ENCODE data around the gene CACNA1C.

The CACNA1C gene

DNA sequence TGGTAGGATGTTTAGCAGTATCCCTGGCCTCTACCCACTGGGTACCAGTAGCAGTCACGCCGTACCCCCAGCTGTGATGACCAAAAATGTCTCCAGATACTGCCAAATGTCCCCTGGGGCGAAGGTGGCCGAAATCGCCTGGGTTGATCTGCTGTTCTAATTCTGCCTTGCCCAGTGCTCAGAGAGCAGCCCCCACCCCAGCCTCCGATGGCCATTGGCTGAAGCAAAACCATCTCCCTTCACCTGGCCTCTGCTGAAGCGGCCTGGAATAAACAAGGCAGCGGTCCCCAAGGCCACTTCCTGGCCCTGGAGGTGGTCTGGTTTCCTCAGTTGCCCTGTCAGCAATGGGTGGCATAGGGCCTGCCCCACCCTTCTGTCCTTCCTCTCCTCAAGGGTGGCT is 298.4 kb downstream of the CACNA1C start:
- DNase-seq = no peak

DNA sequence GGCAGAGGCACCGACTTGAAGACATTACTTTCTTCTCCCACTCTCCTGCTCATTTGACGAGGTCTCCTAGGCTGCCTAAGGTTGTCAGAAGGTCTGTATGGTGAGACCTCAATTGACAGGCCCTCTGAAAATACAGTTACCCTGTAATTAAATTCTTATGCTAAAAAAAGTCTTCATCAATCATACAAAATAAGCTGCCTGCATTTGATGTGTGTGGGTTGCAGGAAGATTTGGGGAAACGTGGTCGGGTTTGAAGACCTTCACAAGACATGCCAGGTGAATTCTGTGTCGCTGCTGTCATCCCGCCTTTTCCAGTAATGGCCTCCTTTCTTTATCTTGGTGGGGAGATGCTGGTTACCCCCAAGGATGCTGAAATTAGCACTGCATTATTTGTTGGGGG is 299.4 kb downstream of the CACNA1C start:
- no peak for DNase-seq

DNA sequence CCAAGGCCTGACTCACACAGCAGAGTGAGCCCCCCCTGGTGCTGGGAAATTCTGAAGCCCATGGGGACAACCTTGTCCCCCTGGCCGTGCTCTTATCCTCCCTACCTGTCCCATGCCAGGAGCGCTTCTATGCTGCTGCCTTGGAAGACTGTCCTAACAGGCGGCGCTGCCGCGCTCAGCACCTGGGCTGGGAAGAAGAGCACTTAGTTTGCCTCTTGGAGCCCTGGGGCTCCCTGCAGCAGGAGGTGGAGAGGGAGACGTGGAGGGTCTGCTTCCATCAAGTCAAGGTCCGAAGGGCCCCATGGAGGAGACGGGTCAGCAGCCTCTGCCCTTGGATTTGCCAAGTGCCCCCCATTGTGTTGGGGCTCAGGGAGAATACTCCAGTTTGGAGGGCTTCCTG is 300.5 kb downstream of the CACNA1C start:
- DNase-seq = no peak

DNA sequence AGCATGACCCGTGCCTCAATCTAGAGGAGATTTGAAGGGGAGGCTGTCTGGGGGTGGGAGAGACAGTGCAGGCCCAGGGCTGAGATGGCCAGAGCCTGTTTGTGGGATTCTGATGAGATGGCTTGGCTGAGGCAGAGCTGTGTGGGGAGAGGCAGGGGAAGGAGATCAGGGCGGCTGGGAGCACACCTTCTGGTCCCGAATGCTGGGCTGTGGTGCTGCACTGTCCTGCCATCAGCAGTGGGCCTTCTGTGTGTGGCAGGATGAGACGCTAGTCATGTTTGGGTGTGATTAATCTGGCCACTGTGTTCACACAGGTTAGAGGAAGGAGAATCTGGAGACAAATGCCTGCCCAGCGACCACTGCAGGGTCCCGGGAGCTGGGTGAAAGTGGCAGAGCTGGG is 300.9 kb downstream of the CACNA1C start:
- no peak for DNase-seq

DNA sequence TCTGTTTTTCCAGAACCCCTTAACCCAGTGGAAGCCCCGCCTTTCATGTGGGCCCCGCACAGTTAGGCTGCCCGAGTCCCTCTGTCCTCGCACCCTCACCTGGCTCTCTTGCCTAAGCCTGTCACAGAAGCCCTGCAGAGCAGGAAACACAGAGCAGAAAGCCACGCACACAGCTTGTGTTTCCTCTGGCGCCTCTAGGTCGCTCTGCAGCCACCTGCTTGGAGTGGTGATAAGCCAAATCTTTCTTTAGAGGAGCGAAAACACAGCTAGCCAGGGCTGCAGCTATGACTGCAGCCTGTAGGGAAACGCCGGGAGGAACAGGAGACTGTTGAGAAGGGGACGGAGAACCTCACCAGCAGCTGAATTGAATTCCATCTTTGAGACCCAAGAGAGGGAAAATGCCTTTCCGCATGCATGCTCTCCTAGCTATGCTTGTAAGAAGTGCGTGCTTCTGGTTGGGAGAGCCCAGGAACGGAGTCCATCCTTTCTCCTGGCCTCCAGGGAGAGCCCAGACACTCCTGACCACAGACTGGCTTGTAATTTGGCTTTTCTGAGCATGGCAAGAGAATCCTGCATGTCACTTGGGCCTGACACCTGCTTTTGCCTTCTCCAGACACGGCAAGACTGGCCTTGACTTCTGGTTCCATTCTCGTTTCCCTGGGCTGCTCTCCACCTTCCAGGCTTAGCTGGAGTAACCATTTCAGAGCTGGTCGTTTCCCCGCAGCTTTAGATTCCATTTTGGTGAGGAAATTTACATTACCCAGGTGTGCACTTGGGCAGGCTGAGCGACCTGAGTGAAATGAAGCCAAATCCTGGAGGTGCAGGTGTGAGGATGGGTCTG is 301.6 kb downstream of the CACNA1C start:
- peak; percentile 4 for DNase-seq

DNA sequence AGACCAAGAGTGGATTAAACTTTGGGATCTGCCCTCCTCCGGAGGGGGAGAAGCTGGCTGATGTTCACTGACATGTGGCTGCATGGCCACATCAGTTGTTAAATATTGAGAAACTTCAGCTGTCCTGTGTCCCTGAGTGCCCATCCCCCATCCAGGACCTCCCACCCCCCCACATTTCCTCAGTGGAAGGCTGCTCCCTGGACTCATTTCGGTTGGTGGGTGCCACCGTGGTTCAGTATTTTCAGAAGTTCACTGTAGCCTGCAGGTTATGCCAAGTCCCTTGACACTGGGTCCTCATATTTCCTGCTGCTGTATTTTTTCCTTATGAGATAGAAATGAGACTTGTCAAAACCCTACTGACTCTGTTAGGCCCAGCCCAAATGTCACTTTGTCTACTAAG is 302.4 kb downstream of the CACNA1C start:
- no peak for DNase-seq

DNA sequence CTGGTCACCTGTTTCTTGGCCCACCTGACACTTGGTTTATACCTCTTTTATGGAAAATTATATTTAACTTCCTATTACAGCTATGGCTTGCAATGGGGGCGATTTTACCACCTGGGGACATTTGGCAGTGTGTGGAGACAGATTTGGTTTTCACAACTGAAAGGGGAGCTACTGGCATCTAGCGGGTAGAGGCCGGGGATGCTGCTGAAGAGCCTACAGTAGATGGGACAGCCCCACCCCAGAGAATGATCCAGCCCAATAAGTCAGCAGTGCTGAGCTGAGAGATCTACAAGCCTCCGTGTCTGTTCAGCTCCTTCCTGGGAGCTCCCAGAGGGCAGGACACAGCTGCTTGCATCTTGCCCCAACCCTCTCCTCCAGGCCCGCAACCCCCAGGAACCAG is 302.8 kb downstream of the CACNA1C start:
- no peak for DNase-seq

DNA sequence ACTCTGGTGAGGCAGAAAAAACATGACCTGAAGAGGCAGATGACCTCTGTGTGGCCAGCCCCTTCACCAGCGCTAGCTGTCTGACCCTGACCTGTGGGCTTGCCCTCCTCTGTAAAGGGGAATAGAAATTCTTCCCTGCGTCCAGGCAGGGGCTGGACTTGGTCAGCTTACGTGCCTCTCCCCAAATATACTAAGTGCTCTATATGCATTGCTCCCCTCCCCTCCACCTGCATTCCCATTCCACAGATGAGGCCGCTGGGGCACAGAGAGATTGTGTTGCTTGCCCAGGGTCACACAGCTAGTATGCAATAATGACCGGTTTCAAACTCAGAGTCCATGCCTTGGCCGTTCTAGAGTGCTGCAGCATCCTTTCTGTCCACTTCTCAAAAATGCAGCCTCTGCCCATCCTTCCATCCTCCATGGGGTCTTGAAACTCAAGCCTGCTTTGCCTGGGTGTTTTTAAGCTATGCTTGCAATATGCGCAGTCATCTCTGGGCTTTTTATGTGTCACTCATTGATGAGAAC is 303.9 kb downstream of the CACNA1C start:
- DNase-seq = no peak

DNA sequence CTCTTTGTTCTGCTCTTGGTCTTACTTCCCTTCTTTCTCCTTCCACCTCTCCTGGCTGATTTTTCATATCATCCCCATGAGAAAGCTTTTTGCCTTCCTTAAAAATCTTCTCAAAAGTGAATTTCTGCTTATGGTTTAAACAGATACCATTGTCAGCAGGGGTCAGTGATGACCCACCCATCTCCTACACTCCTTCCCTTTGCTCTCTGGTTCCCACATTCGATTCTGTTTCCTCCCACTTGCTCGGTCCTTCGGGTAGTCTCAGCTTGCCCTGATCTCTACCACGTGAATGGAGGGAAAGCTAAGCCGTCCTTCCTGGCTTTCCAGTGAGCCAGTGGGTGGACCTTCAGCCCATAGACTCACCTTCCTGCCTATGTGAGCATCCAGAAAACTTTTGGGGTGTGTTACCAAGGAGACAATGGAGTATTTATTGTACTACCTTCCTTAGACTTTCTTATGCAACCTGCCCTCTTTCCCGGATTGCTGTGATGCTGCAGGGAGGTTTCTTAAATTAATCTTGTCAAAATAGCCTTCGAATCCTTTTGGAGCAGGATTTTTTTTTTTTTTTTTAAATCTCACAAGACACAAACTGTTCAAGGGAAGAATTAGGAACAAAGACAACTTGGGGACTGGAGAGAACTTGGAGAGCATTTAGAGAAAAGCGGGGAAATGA is 306.3 kb downstream of the CACNA1C start:
- peak; percentile 45 for DNase-seq

DNA sequence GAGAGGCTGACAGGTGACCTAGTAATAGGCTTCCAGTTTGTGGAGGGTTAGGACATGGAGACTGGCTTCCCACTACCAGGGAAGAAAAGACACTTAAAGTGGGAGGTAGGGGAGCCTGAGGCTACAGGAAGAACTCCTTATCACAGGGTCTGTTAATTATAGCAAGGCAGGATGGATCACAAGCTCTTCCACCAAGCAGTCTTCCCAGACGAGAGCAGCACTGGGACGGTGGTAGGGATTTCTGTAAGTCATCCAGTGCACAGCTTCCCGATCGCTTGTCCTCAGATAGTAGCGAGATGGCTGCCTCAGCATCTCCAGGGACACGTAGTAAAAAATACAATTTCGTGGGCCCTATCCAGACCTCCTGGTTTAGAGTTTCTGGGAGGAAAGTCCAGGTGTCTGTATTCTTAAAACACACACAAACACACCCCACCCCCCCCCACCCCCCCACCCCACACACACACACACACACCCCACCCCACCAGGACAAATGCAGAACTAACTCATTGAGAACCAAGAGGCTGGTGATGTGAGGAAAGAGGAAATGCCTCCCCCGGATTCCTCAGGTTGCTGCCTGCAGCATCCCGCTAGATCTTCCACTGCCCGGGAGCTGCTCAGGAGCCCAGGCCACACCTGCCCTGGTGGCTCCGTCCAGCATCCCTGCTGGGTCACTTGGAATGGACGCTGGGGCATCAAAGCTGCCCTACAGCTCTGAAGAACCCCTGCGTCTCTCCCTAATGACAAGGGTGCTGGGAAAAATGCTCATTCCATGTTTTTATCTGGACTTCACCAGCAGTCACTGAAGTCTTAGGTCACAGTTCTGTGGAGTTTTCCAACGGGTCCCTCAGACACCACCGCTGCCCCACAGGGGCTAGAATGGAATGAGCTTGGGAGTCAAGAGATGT is 307.2 kb downstream of the CACNA1C start:
- DNase-seq = peak; percentile 33

DNA sequence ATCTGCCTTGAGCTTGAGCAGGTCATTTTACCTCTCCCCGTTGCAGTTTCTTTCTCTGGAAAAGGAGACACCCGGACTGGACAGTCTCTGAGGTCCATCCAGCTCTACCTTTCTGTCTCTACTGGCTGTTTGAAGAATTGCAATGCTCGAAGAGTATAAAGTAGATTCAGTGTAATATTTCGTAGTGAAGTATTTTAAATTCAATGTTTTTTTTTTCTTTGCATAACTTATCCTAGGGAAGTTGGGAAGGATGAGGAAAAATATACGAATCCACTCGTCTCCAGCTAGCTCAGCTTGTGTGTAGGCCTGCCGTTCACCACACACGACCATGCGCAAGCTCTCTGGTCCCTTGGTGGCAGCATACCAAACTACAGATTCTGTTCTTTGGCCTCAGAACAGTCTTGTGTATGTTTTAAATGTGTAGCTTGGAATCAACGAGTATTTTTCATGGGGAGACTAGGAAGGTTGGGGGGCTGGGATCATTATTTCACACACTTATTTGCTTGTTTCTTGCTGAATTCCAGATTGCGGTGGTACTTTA is 307.9 kb downstream of the CACNA1C start:
- DNase-seq = no peak

DNA sequence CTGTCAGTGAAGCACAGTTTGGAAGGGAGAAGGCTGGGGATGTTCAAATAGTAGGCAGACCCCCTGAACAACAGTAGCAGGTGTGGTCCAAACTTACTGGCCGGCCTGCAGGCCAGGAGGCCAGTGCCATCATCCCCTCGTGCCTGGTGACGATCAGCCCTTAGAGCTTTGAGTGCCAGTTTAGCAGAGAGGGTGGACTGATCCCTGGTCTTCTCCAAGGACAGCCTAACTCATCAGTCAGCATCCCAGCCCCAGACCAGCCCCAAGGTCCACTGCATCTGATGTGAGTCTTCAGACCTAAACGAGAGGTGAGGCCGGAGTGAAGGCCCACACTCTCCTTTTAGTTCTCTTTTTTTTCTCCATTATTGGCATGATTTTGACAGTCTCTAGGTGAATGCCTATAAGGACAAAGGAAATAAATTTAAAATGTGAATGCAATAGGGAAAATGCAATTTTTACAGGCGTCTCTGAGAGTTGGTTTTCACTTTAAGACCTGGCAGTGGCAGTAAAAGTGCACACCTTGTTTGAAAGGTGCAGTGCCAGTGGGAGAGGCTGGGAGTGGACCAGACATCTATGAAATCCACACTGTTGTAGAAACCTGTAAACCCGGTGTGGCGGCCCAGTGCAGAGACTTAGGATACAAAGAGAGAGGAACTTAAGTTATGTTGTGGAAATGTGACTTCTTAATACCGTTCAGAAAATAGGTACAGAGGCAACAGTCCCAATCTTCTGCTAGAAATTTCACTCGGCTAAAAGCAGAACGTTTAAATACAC is 311.2 kb downstream of the CACNA1C start:
- DNase-seq = no peak

DNA sequence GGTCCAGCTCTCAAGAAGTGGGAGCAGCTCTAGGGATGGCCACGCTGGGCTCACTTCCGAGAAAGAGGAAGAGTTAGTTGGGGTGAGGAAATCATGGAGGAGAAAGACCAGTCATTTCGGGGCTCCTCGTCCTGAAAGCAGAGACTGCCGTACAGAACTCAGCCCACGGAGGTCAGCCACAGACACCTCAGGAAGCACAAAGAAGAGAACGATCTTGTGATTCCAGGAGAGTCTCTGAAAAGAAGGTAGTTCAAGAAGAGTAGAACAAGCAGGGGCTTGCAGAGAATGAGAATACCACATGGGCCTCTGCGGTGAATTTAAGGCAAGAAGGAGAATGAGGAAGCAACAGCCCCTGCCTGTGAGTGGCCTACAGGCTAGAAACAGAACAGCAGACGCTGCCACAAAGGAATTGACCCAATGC is 311.9 kb downstream of the CACNA1C start:
- peak; percentile 68 for DNase-seq

DNA sequence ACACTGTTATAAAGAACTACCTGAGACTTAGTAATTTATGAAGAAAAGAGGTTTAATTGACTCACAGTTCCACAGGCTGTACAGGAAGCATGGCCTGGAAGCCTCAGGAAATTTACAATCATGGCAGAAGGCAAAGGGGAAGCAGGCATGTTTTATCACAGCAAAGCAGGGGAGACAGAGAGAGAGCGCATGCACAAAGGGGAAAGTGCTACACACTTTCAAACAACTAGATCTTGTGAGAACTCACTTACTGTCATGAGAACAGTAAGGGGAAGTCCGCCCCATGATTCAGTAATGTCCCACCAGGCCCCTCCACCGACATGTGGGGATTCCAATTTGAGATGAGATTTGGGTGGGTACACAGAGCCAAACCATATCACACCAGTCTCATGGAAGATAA is 313.9 kb downstream of the CACNA1C start:
- peak; percentile 33 for DNase-seq

DNA sequence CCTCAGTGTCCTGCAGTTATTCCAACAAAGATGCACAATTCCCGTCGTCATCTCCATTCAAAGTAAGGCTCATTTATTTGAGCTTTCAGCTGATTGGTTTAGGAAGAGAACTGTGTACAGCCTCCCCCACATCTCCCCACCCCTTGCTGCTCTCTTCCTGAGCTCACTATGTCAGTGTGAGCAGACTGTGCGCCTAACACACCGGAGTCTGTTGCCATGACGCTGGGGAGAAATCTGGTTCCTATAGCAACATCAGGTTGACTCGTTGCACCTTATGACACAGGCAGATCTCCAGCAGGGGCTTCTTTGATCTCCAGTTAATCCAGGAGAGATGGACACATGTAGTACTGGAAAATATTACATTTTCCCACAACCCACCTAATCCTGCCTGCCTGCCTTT is 319.4 kb downstream of the CACNA1C start:
- no peak for DNase-seq

DNA sequence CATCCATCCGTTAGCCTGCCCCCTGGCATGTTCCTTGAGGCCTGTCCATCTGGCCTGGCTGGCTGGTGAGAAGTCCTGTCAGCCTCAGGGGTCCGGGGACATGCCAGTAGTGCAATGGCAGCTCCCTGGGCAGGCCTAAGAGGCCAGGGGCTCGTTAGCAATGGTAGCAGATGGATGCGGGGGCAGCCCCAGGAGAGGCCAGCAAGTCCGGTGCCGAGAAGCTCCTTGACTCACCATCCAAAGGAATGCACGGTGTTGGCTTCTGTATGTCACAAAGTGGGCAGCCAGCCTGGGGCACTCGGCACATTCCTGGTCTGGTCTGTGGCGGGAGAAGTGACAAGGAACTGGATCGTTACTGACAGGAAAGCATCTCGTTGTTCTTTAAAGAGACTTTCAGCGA is 319.9 kb downstream of the CACNA1C start:
- DNase-seq = no peak

DNA sequence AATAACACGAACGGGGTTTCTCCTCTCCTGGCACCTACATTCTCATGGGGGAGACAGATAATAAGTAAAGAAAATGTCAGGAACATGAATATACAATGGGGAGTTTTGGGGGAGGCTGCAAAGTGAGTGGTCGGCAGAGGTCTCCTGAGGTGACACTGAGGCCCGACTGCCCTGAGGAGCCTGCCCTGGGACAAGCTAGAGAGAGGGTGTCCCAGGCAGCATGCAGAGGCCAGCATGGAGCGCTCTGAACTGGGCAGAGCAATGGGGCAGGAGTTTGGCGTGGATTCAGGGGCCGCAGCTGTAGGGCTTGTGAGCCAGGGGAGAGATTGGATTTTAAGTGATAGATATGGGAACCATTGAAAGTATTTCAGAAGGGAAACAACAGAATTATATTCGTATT is 320.5 kb downstream of the CACNA1C start:
- DNase-seq = no peak

DNA sequence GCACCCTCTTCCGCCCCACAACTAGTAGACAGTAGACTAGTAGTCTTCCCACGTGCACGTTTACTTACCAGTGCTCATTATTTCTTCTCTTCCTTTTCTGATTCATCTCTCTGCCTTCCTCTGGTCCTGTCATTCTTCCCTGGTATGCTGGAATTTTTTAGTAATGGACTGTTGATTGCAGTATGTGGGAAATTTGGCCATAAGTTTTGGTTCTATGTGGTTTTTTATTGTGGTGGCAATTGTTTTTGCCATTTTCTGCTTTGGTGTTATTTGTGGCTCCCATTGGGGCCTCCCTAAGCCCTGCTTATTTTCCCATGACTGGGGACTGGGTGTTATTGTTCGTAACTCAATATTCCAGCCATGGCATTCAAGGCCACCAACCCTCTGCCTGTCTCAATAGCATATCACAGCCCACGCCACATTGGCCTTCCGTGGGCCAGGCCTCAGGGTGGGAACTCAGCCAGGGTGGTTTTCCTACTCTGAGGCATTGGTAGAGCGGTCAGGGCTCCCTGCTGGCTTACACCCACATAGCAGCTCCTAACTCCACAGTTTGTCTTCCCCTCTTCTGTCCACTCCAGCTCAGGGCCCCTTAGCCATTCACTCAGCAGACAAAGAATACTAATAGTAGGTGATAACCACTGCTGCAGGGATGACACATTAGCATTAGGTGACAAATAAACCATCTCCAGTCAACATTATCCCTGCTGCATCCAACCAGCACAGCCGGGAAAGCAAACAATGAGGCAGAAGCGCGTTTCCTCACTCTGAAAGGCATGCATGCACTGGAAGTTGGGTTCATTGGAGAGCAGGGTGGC is 321.5 kb downstream of the CACNA1C start:
- DNase-seq = no peak

DNA sequence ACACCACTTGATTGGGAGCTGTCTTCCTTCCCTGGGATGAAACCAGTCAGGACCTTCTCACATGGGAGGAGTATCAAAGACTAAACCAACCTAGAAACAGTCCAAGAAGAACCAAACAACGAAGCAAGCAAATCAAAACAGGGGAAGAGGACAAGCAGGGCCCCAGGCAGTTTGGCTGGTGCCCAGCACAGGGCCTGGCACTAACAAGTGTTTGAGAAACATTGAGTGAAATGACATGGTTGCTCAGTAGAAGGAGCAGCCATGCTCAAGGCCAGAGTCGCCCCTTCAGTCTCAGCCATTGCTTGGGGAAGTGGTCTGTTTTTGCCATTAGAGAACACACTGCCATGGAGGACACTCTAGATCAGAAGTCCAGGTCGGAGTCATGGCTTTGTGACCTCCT is 323.1 kb downstream of the CACNA1C start:
- DNase-seq = no peak

DNA sequence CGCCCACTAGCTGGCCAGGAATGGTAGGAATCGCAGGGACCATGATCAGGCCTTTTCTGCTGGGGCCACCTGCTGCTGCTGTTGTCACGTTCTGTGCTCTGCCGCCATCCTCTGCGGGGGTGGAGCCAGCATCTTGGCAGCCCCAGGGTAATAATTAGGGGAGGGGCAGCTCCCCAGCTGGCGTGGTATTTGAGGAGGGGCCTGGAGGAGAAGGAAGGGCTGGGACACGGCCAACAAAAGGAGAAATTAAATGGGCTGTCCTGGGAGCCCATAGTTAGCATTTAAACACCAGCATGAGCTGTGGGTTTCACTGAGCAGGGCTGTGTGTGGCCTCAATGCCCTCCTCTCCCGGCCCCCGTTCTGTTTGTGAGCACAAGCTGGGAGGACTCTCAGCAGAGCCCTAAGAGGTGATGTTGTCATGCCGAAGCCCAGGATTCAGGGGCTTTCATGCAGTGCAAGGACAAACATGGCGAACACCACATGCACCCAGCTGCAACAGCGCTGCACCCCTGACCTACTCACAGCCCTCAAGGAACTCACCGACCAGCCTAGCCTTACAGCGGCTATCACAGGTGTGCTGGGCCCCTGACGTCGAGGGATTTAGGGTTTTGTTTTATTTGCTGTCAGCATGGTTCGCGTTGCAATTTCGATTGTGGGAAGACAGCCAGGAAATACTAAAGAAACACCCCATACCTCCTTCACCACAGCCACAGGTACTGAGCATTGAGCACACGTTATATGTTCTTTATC is 324.3 kb downstream of the CACNA1C start:
- DNase-seq = no peak
